Ovary (tissue), 9 donors: Measurements from ENCODE around the gene SEMA5B. TPM values are rescaled to one million over a fixed set of nuclear protein-coding genes. Genes with fewer than 3 reads are reported as not detected.

Experiments
- DNase-seq, 5 donors: peaks; one replicate each; pipeline ENCODE4 v3.0.0-alpha.2; 2019 to 2020
- H3K27ac ChIP-seq, 2 donors: fragments of 200-600 bp; one replicate each; pipeline versions ENCODE4 v1.5.1 to v1.8.0; 2019 to 2022
- H3K27me3 ChIP-seq: fragments of 200-600 bp; one replicate; pipeline ENCODE4 v1.8.0; 2022
- H3K36me3 ChIP-seq: fragments of 200-600 bp; sonication (generic); one replicate; pipeline ENCODE4 v1.5.1; 2019
- H3K4me1 ChIP-seq: one replicate; pipeline ENCODE4 v1.8.1; 2013; ENCODE audit warnings: mild to moderate bottlenecking, moderate library complexity; ENCODE audit not compliant: insufficient read depth
- H3K4me3 ChIP-seq: fragments of 200-600 bp; sonication (generic); one replicate; pipeline ENCODE4 v1.5.1; 2017
- H3K9me3 ChIP-seq, 2 donors: fragments of 200-600 bp in 1 of 2; sonication (generic) in 1 of 2; one replicate each; pipeline versions ENCODE4 v1.5.1 to v1.8.1; 2013 to 2019; ENCODE audit warnings: mild to moderate bottlenecking in 1 of 2, moderate library complexity in 1 of 2
- CTCF ChIP-seq, 3 donors: fragments of 450-650 bp in 2 of 3; fragments of 200-600 bp in 1 of 3; IDR thresholded peaks; one replicate each; pipeline versions ENCODE4 v1.5.1 to v1.8.0; 2016 to 2022; ENCODE audit warnings: antibody characterized with exemption in 3 of 3, mild to moderate bottlenecking in 1 of 3
- EP300 ChIP-seq: sonication (generic); formaldehyde crosslinking; IDR thresholded peaks from one replicate; pipeline ENCODE4 v1.6.1; 2017; ENCODE audit warnings: antibody characterized with exemption
- POLR2A ChIP-seq: fragments of 450-650 bp; IDR thresholded peaks from one replicate; pipeline ENCODE4 v1.6.1; 2017; ENCODE audit warnings: antibody characterized with exemption, mild to moderate bottlenecking, moderate library complexity
- WGBS, 3 donors: extraction: QIAGEN DNeasy Blood & Tissue Kit in 1 of 3; methylation state at CpG; one replicate each; pipeline versions ENCODE4 v1.1.5 to v1.1.7; 2013 to 2017; 5-methylcytosine and 5-hydroxymethylcytosine counted together
- intact Hi-C, 4 donors: fragments of 100-400 bp; cut with DNase I; formaldehyde crosslinking; loops; one replicate each; pipeline versions ENCODE4 v1.11.0 to v1.15.1; 2022 to 2023
- polyA plus RNA-seq, 2 donors: library from polyadenylated mRNA; stranded (reverse); fragments of 200-250 nt in 1 of 2; fragments of 350-450 nt in 1 of 2; fragmentation: Illumina TruSeq in 1 of 2; extraction: RNeasy Lipid Tissue Mini Kit (QIAGEN cat#74804) in 1 of 2; gene quantifications; one replicate each; pipeline ENCODE4 v1.2.3, GENCODE V29; 2013 to 2014
- total RNA-seq, 7 donors: library from RNA; depleted of rRNA in 2 of 7; stranded (reverse); fragments of >200 nt in 2 of 7; fragmentation: NEBNext Ultra II Directional in 3 of 7; extraction: Animal tissue kit (Norgen Biotek cat#: 25700) in 3 of 7; gene quantifications; one replicate each; pipeline versions ENCODE4 v1.1.0 to v1.2.4, GENCODE V29; 2016 to 2023
- donor health status: DM: no; HTN: no; CAD: no; lungs with moderate emphysema.
- donor health status: DM: no; HTN: no; CAD: no.
- donor health status: Bipolar disorder and iron deficiency.
- donor health status: DM: yes; HTN: yes; CAD: no.
- donor health status: DM: no; HTN: no; CAD: no.
- donor health status: DM: yes; HTN: yes; CAD: no.

Gene SEMA5B
- total and polyA plus RNA-seq, 9 donors = 0.22 to 3.1 (median 1.3) TPM

- no peaks in the 10 kb centered on the region for H3K27me3 ChIP-seq
- no peak for DNase-seq
- no peak overlapping the region for H3K27ac ChIP-seq
- no peak overlapping the region for H3K4me3 ChIP-seq
- peaks cover 1% of the 10 kb centered on the region for H3K4me1 ChIP-seq
- H3K36me3 ChIP-seq = no peaks in the 10 kb centered on the region
- H3K9me3 ChIP-seq = no peaks in the 10 kb centered on the region
- intact Hi-C loops = no loop called here
- TF ChIP-seq POLR2A = no peak
- no peak for TF ChIP-seq CTCF (IDR thresholded peaks at IDR 0.05)
- TF ChIP-seq EP300 = no peak
- WGBS, 3 donors = 87 to 93% (median 88%) methylated on average over 3 of the region's 3 CpGs
These were observed 19.4 kb upstream of the SEMA5B start for GRCh38 chr3:123047062-123047319.

GRCh38 chr3:123046262-123047061 lies 18.9 kb upstream of the SEMA5B start:
- Histone ChIP-seq H3K36me3 (no peaks in the 10 kb centered on the region), H3K4me1 (peaks cover 1% of the 10 kb centered on the region), H3K27ac (no peak overlapping the region), H3K27me3 (no peaks in the 10 kb centered on the region), H3K4me3 (no peak overlapping the region), H3K9me3 (no peaks in the 10 kb centered on the region)
- TF ChIP-seq CTCF (IDR thresholded peaks at IDR 0.05) (no peak), POLR2A (no peak), EP300 (no peak)
- 52 to 60% (median 53%) methylated on average over 10 of the region's 10 CpGs for WGBS, 3 donors
- intact Hi-C loops = no loop called here
- DNase-seq = no peak

- WGBS, 3 donors = 58 to 67% (median 58%) methylated on average over 5 of the region's 5 CpGs
- Histone ChIP-seq H3K27me3 (no peaks in the 10 kb centered on the region), H3K4me1 (peaks cover 1% of the 10 kb centered on the region), H3K36me3 (no peaks in the 10 kb centered on the region), H3K4me3 (no peak overlapping the region), H3K27ac (no peak overlapping the region), H3K9me3 (no peaks in the 10 kb centered on the region)
- TF ChIP-seq POLR2A (no peak), EP300 (no peak), CTCF (IDR thresholded peaks at IDR 0.05) (no peak)
- intact Hi-C loops = no loop called here
- no peak for DNase-seq
These were observed 17.6 kb upstream of the SEMA5B start for GRCh38 chr3:123044981-123045763.

GRCh38 chr3:123042413-123042812 lies 14.8 kb upstream of the SEMA5B start:
- Histone ChIP-seq H3K27me3 (no peaks in the 10 kb centered on the region), H3K4me3 (no peak overlapping the region), H3K27ac (no peak overlapping the region), H3K4me1 (no peaks in the 10 kb centered on the region), H3K9me3 (no peaks in the 10 kb centered on the region), H3K36me3 (no peaks in the 10 kb centered on the region)
- intact Hi-C loops = no loop called here
- no peak for DNase-seq
- WGBS, 3 donors = 74 to 80% (median 78%) methylated on average over 6 of the region's 6 CpGs
- TF ChIP-seq POLR2A (no peak), EP300 (no peak), CTCF (IDR thresholded peaks at IDR 0.05) (no peak)
